Sigmoid colon (tissue), 7 donors: ENCODE data around the gene EDDM13. TPM values are rescaled to one million over a fixed set of nuclear protein-coding genes. Genes with fewer than 3 reads are reported as not detected.
"Not testable (repeated sequence)": the region's sequence is repeated elsewhere in the genome, so short reads cannot be mapped to it uniquely, and the experiment has no call there.

Experiments
- DNase-seq: peaks from one replicate; pipeline ENCODE4 v3.0.0-alpha.2; 2019
- H3K27ac ChIP-seq, 4 donors: fragments of 200-600 bp; sonication (generic); one replicate each; pipeline ENCODE4 v1.5.1; 2016 to 2019; ENCODE audit warnings: mild to moderate bottlenecking in 1 of 4
- H3K27me3 ChIP-seq, 3 donors: fragments of 200-600 bp; sonication (generic); one replicate each; pipeline ENCODE4 v1.5.1; 2019; ENCODE audit warnings: mild to moderate bottlenecking in 1 of 3
- H3K36me3 ChIP-seq, 4 donors: fragments of 200-600 bp; sonication (generic); one replicate each; pipeline ENCODE4 v1.5.1; 2016 to 2019
- H3K4me1 ChIP-seq, 4 donors: fragments of 200-600 bp; sonication (generic); one replicate each; pipeline ENCODE4 v1.5.1; 2017 to 2019
- H3K4me3 ChIP-seq, 4 donors: fragments of 200-600 bp; sonication (generic); one replicate each; pipeline ENCODE4 v1.5.1; 2017 to 2019; ENCODE audit warnings: mild to moderate bottlenecking in 2 of 4, moderate library complexity in 1 of 4
- H3K9me3 ChIP-seq, 4 donors: fragments of 200-600 bp in 3 of 4; sonication (generic) in 3 of 4; one replicate each; pipeline versions ENCODE4 v1.5.1 to v1.6.1; 2013 to 2019
- EP300 ChIP-seq, 4 donors: sonication (generic); formaldehyde crosslinking; IDR thresholded peaks; one replicate each; pipeline ENCODE4 v1.6.1; 2017; ENCODE audit warnings: antibody characterized with exemption in 4 of 4
- POLR2A ChIP-seq, 2 donors: fragments of 450-650 bp; IDR thresholded peaks; one replicate each; pipeline ENCODE4 v1.6.1; 2016; ENCODE audit warnings: antibody characterized with exemption in 2 of 2, mild to moderate bottlenecking in 2 of 2, moderate library complexity in 2 of 2
- POLR2AphosphoS5 ChIP-seq, 4 donors: sonication (generic); formaldehyde crosslinking; IDR thresholded peaks; one replicate each; pipeline ENCODE4 v1.6.1; 2017; ENCODE audit warnings: antibody characterized with exemption in 4 of 4
- WGBS, 2 donors: extraction: QIAGEN DNeasy Blood & Tissue Kit; methylation state at CpG; one replicate each; pipeline ENCODE4 v1.1.7; 2013; 5-methylcytosine and 5-hydroxymethylcytosine counted together
- intact Hi-C: fragments of 100-400 bp; cut with DNase I; formaldehyde crosslinking; loops from one replicate; pipeline ENCODE4 v1.15.1; 2023
- polyA plus RNA-seq, 3 donors: library from polyadenylated mRNA; stranded (reverse); fragments of 200-250 nt; gene quantifications; one replicate each; pipeline ENCODE4 v1.2.3, GENCODE V29; 2013
- total RNA-seq, 4 donors: library from RNA; depleted of rRNA; stranded (reverse); fragments of >200 nt; gene quantifications; one replicate each; pipeline ENCODE4 v1.1.0, GENCODE V29; 2016
- TF ChIP-seq, protein P1 (sequence below), 4 experiments: fragments of 450-650 bp in 3 of 4; fragments of 200-600 bp in 1 of 4; IDR thresholded peaks; one replicate each; pipeline ENCODE4 v1.5.1; 2016 to 2019; ENCODE audit warnings: antibody characterized with exemption in 4 of 4, mild to moderate bottlenecking in 3 of 4, moderate library complexity in 2 of 4
- donor health status: healthy with polysubstance abuse.
- donor health status: Bipolar disorder and iron deficiency.
- donor health status: healthy.

Gene EDDM13
- total RNA-seq (not detected), polyA plus RNA-seq (10 to 100 TPM in 1 of 3 donors, under 1 TPM in 1, not detected in 1; 0.32 to 10.8 TPM)

- DNase-seq = no peak
- Histone ChIP-seq H3K4me1 (no peaks in the 10 kb centered on the region), H3K36me3 (no peaks in the 10 kb centered on the region), H3K9me3 (no peaks in the 10 kb centered on the region), H3K27me3 (no peaks in the 10 kb centered on the region), H3K4me3 (no peak within 1 kb of the TSS), H3K27ac (no peak within 1 kb of the TSS)
- 87 to 88% methylated on average over 6 of the region's 6 CpGs for WGBS, 2 donors
- intact Hi-C loops = no loop called here
- TF ChIP-seq, protein P1, sequence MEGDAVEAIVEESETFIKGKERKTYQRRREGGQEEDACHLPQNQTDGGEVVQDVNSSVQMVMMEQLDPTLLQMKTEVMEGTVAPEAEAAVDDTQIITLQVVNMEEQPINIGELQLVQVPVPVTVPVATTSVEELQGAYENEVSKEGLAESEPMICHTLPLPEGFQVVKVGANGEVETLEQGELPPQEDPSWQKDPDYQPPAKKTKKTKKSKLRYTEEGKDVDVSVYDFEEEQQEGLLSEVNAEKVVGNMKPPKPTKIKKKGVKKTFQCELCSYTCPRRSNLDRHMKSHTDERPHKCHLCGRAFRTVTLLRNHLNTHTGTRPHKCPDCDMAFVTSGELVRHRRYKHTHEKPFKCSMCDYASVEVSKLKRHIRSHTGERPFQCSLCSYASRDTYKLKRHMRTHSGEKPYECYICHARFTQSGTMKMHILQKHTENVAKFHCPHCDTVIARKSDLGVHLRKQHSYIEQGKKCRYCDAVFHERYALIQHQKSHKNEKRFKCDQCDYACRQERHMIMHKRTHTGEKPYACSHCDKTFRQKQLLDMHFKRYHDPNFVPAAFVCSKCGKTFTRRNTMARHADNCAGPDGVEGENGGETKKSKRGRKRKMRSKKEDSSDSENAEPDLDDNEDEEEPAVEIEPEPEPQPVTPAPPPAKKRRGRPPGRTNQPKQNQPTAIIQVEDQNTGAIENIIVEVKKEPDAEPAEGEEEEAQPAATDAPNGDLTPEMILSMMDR (IDR thresholded peaks at IDR 0.05) = no peak
- TF ChIP-seq POLR2AphosphoS5 (IDR thresholded peaks at IDR 0.05) (no peak), EP300 (IDR thresholded peaks at IDR 0.05) (no peak), POLR2A (IDR thresholded peaks at IDR 0.05) (no peak)
Observed at GRCh38 chr19:56272161-56272798, at the start of gene EDDM13. EDDM13 (plus strand) TSS chr19:56272748; CDS start chr19:56272835, 87 bp downstream.

DNA sequence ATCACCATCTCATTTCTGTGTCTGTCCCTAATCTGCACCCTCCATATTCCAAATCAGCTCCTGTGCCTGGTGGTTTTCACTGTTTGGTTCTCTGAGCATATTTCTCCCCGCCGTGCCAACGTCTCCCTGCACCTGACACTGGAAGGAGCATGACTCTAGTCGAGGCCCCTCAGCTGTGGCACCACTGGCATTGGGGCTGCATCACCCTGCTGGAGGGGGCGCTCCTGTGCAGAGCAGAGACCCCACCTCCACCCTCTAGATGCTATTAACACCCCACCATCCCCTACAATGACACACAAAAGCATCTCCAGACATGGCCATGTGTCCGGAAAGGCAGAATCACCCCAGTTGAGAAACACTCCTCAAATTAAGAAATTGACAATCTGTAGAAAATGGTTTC is 49.6 kb upstream of the EDDM13 start:
- peaks cover 0 to 3% (median 1%) of the 10 kb centered on the region in 3 donors for H3K27me3 ChIP-seq
- H3K36me3 ChIP-seq = peaks cover 0 to 5% (median 0%) of the 10 kb centered on the region in 4 donors
- WGBS, 2 donors = 85 to 87% methylated on average over 6 of the region's 6 CpGs
- no peaks in the 10 kb centered on the region for H3K9me3 ChIP-seq
- intact Hi-C loops = no loop called here
- H3K27ac ChIP-seq = no peak overlapping the region
- TF ChIP-seq POLR2AphosphoS5 (IDR thresholded peaks at IDR 0.05) = no peak
- TF ChIP-seq POLR2A (IDR thresholded peaks at IDR 0.05) = no peak
- TF ChIP-seq, protein P1 (IDR thresholded peaks at IDR 0.05) = no peak
- no peak for TF ChIP-seq EP300 (IDR thresholded peaks at IDR 0.05)
- peaks cover 0 to under 1% (median 0%) of the 10 kb centered on the region in 4 donors for H3K4me1 ChIP-seq
- DNase-seq = no peak
- H3K4me3 ChIP-seq = no peak overlapping the region

DNA sequence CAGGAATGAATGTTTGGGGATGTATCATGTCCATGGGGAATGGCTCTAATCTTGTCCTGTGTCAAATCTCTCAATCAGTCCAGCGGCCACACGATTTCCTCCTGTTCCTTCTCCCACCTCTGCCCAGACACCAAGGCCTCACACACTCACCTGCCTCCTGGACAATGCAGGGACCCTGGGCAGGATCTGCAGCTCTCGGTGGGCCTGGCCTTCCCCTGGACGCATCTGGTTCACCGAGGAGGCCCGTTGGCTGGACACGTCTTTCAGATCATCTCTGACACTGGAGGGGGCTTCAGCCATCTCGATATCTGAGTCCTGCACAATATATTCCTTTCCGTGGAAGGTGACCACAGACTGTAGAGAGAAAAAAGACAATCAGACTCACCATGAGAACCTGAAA is 49.1 kb upstream of the EDDM13 start:
- no peaks in the 10 kb centered on the region for H3K27me3 ChIP-seq
- 94% methylated on average over 9 of the region's 9 CpGs for WGBS, 2 donors

GRCh38 chr19:56245121-56245740 is 27.3 kb upstream of the EDDM13 start:
- H3K27ac ChIP-seq = no peak overlapping the region
- 90 to 94% methylated on average over 7 of the region's 7 CpGs for WGBS, 2 donors
- no peaks in the 10 kb centered on the region for H3K36me3 ChIP-seq
- no peaks in the 10 kb centered on the region for H3K27me3 ChIP-seq
- H3K4me1 ChIP-seq = no peaks in the 10 kb centered on the region
- TF ChIP-seq, protein P1 (IDR thresholded peaks at IDR 0.05) = no peak
- no peak for TF ChIP-seq POLR2A (IDR thresholded peaks at IDR 0.05)
- intact Hi-C loops = no loop called here
- no peak for DNase-seq
- no peak overlapping the region for H3K4me3 ChIP-seq
- H3K9me3 ChIP-seq = no peaks in the 10 kb centered on the region

More for the DNA sequence above, 49.1 kb upstream of the EDDM13 start:
- no peak for TF ChIP-seq EP300 (IDR thresholded peaks at IDR 0.05)
- no peak for TF ChIP-seq POLR2A (IDR thresholded peaks at IDR 0.05)
- TF ChIP-seq POLR2AphosphoS5 (IDR thresholded peaks at IDR 0.05) = no peak
- TF ChIP-seq, protein P1 (IDR thresholded peaks at IDR 0.05) = no peak
- no peak overlapping the region for H3K4me3 ChIP-seq
- no peaks in the 10 kb centered on the region for H3K4me1 ChIP-seq
- H3K9me3 ChIP-seq = no peaks in the 10 kb centered on the region
- DNase-seq = no peak
- H3K27ac ChIP-seq = no peak overlapping the region
- intact Hi-C loops = no loop called here
- H3K36me3 ChIP-seq = peaks cover 0 to 5% (median 0%) of the 10 kb centered on the region in 4 donors

DNA sequence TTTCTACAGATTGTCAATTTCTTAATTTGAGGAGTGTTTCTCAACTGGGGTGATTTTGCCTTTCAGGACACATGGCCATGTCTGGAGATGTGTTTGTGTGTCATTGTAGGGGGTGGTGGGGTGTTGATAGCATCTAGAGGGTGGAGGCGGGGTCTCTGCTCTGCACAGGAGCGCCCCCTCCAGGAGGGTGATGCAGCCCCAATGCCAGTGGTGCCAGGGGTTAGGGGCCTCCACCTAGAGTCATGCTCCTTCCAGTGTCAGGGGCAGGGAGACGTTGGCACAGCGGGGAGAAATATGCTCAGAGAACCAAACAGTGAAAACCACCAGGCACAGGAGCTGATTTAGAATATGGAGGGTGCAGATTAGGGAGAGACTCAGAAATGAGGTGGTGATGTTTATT is 26.8 kb upstream of the EDDM13 start:
- H3K27ac ChIP-seq, intact Hi-C loops, H3K4me3 ChIP-seq, H3K4me1 ChIP-seq, H3K9me3 ChIP-seq, H3K36me3 ChIP-seq, H3K27me3 ChIP-seq, DNase-seq: not testable (repeated sequence)
- 80 to 82% methylated on average over 4 of the region's 4 CpGs for WGBS, 2 donors

- H3K4me3 ChIP-seq, H3K4me1 ChIP-seq, DNase-seq, H3K27me3 ChIP-seq, H3K27ac ChIP-seq, H3K36me3 ChIP-seq, H3K9me3 ChIP-seq, intact Hi-C loops: not testable (repeated sequence)
- 94 to 96% methylated on average over 8 of the region's 8 CpGs for WGBS, 2 donors
Observed at GRCh38 chr19:56248736-56249338, 23.7 kb upstream of the EDDM13 start.
